HG02973 (cell line): ENCODE data around the gene CNTN4.

ENCODE experiments used
- ATAC-seq: cut with Tn5 transposase; IDR thresholded peaks from one replicate; pipeline ENCODE4 v1.9.1; 2021; ENCODE audit warnings: moderate library complexity; ENCODE audit not compliant: unreplicated experiment

The CNTN4 gene

DNA sequence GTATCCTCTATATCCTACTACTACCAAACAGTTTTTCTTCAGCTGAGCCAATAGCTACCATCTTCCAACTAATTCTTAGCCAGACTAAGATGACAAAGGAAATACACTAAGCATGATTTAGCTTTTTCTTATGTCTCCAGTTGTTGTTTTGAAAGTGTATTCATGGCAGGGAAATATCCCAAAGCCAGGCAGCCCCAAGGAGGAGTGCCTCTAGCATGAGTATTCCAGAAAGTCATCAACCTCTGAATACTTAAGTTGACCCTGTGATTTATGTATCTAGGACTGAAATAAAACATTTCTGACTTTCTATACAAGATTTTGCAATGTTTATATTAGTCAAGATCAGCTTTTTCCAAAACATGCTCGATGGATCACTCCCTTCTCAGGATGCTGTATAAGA is 562.4 kb downstream of the CNTN4 start:
- ATAC-seq, result no peak

DNA sequence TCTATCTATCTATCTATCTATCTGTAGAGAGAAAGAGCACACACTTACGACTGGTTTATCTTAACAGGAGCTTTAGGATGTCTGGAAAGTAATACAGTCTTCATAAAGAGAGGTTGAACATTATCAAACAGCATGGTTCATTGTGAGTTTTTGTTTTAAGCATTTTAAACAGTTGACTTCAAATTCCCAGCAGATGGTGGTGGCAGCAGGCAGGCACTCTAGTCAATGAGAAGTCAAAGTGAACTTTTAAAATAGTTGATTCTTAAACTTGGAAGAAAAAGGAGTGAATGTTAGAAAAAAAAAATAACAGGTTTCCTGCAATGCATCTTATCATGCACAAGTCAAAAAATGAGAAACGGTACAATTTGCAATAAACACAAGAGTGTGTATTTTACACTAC is 578.8 kb downstream of the CNTN4 start:
- ATAC-seq, result no peak

DNA sequence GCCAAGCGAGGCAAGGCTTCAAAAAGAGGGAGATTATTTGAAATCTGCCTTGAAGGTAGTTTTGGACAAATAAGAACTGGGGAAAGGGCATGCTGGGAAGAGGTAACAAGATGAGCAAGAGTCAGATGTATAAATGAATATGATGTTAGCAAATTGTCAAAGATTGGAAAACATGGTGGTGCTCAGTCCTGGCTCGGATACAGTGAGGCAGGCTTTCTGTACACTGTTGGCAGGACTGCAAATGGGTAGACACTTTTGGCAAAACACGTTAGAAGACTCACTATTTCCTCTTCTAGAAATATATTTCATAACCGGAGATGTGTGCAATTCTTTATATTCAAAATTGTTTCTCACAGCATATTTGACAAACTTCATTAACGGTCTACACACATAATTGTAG is 581.6 kb downstream of the CNTN4 start:
- ATAC-seq, result no peak

DNA sequence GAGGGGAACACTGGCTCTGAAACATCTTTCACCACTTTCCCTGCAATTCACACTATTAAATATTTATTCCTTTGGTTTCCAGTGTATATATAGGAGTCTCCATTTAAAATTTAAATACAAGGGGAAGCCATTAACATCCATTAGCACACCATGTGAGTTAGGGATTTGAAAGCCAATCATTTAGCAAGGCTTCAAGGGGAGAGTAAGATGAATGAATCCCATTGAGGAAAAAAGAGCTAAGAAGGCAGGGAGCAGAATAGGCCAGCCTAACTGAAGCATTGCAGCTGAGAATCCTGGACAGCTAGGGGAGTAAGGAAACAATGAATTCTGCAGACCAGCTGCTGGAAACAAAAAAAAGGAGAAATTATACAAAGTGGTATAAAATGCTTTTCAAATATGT is 585.4 kb downstream of the CNTN4 start:
- ATAC-seq, result no peak

DNA sequence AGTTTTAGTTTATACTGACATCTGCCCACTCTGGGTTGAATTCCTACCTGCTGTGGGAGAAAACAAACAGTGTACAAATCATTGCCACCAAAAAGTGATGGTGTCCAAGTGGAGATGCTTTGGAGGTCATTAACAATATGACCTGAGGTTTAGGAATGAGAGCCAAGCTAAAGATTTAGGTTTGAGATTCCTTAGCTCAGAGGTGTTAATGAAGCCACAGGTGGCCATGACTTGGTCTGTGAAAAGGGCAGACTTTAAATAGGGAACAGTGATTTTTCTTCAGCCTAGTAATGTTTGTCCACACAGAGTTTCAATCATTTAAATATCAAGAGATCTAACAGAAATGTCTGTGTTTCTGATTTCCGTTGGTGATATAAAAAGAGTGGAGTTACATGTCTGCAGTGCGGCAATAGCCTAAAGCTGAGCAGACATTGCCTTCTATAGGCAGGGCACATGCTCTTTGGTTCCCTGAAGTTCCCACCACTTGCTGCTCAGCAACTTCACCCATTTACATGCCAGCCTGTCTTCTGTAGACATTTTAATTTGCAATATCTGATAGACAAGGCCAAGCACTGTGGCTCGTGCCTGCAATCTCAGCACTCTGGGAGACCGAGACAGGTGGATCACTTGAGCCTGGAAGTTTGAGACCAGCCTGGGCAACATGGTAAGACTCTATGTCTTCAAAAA is 588.3 kb downstream of the CNTN4 start:
- ATAC-seq, result no peak

DNA sequence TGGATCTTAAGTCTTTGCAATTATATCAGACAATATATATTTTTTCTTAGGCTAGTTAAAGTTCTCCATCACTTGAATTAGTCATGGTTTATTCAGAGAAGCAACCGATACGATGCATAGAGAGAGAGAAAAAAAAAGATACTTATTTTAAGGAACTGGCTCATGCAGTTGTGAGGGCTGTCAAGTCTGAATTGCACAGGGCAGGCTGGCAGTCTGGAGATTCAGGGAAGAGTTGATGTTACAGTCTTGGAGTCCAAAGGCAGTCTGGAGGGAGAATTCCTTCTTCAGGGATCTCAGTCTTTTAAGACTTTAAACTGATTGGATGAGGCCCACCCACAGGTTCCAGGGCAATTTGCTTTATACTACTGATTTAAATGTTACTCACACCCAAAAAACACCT is 598.9 kb downstream of the CNTN4 start:
- ATAC-seq, result no peak

DNA sequence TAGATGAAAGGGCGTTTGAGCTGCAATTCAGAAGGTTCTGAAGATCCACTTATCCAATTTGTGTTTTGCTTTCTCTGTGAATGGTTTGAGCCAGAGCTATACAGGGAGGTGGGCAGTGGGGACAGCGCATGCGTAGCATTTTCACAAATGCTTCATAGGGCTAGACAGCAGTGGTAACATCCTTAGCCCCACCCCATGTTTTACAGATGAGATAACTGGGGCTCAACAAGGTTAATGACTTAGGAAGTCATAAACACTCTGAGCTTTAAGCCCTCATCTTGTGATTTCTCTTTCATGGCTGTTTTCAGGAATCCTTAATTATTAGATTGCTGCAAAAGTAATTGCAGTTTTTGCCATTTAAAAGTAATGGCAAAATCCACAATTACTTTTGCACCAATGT is 602.8 kb downstream of the CNTN4 start:
- ATAC-seq, result no peak

DNA sequence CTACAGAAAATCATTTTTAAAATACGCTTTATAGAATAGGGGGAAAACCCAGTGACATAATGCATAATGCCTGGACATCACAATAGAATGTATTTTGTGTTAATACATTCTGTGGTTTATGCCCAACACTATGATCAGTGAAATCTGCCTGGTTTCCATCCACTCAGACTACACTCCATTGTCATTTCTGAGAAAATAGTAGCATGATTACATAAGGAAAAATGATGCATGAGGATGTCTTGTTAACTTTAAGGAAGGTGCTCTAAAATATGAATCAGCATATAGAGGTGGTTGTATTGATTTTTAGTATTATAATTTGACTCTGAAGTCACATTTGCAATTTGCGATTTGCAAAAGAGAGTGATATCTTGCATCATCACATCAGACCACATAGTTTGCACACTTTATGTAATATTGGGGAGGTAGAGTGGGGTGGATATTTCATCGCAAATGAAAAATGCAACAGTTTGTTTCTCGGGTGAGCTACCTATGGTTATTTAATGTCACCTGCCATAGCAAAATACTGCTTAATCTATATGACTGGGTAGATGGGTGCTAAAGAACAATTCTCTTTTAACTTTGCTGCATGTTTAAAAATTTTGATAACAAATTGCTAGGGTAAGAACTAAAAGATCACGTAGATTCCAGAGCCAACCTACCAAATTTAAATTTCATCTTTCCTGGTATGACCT is 607.6 kb downstream of the CNTN4 start:
- no peak for ATAC-seq

DNA sequence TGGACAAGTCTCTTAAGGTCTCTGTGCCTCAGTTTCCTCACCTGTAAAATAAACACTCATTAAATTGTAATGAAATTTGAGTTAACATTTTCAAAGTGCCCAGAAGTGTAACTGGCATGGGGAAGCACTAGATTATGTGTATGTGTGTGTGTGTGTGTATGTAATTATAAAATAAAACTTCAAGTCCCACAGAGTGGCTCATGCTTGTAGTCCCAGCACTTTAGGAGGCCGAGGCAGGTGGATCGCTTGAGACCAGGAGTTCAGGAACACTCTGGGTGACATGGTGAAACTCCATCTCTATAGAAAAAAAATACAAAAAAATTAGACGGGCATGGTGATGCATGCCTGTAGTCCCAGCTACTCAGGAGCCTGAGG is 608.2 kb downstream of the CNTN4 start:
- ATAC-seq, result no peak

DNA sequence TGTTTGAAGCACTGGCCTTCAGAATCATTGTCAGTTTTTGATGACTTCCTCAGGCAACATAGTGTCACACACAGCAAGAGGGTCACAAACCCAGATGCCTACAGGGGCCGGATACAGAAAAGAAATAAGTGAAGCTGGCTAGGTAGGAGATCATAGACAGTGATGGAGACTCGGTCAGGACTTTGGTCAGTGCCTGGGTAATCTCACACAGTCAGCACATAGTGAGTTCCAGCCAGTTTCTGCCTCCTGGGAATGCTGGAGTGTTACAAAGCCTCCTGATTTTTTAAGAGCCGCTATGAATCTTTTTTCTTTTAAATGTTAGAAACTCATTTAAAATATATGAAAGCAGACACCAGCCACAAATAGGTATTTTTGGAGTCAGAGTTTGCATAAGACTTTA is 612.4 kb downstream of the CNTN4 start:
- ATAC-seq, result no peak

DNA sequence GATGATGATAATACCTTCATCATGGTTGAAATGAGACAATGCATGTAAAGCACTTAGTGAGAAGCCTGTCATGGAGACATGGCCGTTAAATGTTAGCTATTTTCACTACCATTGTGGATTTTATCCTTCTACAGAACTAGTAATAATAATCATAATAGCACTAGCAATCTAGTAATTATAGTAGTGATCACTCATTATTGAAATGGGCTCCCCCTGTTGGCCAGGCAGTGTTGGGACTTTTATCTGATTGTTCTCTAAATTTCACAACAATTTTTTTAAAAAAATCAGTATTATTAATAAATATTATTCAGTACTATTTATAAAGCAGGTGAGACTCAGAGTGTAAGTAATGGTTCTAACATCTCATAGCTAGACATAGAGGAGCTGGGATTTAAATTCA is 615.3 kb downstream of the CNTN4 start:
- no peak for ATAC-seq

DNA sequence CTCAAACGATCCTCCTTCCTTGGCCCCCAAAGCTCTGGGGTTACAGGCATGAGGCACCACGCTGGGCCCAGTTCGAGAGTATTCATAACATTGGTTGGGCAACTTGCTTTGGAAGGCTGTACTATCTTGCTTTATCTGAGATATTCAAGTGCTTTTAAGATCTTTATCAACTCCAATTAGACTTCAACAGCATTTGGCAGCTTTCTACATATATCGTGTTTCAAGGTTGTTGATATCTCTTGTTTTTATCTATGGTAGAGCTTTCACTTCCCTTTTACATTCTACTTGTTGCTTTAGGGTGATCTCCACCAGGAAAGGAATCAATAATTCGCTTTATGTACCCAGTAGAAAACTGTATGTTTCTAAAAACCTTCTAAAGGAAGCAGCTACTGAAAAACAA is 616.2 kb downstream of the CNTN4 start:
- ATAC-seq, result no peak

DNA sequence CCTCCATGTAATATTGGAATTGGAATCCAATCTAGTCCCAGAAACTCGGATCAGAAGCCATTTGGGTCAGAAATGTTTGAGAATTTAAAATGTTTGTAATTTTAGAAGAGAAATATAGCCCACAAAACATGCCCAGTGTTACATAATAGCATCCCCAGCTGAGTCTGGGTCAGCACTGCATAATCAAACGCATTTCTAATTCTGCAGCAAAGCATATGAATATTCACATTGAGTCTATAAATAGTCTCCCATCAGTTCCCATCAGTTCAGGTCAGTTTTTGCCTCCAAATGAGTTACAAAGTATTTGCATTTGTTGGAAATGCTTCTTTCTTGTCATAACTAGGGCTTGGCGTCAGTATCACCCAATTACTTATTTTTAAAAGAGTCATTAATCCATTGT is 628.4 kb downstream of the CNTN4 start:
- ATAC-seq, result no peak

DNA sequence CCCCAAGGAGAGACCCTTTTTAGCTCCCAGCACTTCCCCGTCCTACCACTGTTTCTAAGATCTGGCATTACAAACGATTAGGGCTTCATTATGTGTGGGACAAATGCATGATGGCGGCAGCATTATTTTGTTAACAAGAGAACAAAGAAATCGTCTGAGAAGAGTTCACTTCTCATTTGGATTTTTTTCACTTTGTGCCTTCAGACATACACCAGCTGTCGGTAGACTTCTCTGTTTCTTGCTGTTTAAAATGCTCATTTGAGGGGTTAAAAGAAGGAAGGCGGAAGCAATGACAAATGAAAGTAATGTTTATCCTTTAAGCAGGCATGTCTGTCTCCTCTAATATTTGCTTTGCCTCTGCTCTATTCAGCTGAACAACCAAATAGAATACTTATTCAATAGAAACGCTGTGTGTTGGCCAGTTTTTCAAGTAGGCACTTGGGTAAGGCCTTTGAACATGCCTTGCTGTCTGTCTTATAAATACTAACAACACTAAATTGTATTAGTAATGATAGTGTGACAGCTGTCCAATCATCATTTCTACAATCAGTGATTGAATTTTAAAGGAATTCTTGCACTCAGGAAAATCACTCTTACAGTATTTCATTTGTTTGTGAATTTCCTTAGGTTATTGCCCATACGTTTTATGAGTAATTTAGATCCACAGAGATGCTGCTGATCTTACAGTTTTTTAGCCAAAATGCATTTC is 629.1 kb downstream of the CNTN4 start:
- no peak for ATAC-seq

DNA sequence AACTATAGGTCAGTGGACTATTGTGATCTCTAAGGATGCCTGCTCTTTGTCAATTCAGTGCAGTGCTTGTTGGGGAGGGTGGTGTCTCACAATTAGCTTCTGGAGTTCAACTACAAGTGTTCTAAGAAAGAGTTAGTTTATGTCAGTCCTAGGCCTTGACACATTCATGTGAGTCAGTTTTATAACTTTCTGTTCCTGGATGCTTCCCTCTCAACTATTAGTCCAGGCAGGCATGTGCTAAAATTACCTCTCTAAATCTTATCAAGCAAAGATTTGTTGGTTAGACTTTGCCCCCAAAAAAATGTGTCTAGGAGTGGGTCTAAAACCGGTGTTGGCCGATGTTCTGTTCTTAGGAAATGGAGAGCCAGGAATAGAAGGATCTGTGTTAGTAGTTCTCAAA is 633.2 kb downstream of the CNTN4 start:
- ATAC-seq, result no peak

DNA sequence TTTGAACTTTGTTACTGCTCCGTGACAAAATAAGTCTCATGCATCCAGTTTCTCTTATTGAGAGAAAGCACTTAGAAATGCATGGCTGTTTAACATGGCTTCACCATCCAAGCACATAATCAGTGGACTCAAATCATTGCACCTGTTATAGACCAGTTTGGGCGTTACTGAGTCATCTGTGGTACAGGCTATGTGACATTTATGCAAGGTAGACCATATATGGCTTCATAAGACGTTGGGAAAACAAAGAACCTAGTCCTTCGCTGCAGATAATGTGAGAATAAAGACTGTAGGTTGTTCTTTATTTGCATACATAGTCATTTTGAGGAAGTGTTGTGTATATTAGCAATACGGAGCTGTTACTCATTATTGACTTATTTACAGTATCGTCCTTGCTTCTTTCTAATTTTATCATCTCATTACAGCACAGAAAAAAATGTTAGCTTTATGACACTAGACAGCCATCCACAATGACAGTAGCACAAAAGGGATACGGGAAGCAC is 636.8 kb downstream of the CNTN4 start:
- no peak for ATAC-seq

DNA sequence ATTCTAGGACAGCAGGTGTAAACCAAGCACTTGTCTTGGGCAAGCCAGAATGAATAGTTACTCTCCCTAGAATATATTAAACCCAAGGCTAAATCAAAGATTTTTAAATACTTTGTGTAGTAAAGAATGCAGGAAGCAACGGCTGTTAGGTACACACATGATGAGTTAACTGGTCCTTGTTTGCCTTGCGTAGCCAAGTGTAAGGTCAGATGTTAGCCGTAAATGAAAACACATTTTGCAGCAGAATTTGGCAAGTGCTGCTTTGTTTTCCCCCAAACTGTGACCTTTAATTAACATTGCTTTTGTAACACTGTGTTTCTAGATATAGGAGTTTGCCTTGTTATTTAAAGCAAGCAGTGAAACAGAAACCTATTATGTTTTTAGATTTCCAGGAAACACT is 642.9 kb downstream of the CNTN4 start:
- no peak for ATAC-seq

DNA sequence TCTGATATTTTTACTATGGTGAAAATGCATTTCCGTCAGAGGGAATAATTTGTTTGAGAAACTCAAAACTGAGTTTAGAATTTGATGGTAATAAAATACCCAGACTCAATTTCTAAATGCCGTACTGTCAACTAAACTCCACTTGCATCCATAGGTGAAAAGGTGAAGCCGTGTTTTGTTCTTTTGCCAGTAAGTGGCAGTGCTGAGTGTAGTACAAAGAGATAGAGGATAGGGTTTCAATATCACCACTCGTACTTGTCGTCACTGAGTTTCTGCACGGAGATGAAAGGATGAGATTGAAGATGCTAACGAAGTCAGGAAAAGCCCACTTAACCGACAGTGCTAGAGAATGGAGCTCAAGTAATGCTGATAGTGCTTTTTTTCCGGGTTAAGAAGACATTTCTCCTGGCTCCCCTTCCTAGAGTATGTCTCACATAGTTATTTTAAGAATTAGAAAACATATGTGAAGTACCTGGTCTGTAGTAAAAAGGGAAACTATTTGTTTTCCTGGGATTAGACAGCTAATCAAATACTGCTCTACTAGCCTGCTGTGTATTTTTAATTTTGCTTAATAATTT is 666.4 kb downstream of the CNTN4 start:
- no peak for ATAC-seq

DNA sequence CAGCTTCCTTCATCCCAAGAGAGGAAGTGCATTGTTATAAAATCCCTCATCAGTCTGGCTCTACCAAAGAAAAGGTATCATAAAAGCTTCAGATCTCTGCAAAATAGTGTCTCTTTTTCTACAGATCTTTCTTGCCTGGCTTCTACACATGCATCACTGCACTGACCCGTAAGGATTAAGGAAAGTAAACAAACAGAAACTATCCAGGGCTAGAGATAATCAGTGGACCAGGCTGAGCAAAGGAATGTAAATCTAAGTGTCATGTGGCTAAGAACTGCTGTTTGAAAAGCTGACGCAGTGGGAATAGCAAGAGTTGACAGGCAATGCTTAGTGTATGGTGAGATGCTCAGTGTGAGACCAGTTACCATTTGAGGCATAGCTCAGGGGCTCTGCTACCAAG is 671.8 kb downstream of the CNTN4 start:
- ATAC-seq, result no peak

DNA sequence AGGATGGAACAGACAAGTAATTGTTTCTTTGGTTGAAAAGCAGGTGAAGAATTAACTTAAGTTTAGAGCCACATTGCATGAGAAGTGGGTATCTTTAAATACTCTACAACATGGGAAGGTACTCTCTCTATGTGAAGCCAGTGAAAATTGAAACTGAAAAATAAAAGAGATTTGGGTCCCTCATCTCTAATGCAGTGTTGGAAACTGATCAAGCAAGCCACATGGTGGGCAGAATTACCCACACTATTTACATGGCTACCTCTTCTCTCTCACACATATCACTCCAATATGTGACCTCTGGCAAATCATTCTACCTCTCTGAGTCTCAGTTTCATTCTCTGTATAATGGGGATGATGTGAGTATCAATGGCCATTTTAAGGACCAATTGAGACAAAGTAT is 672.5 kb downstream of the CNTN4 start:
- no peak for ATAC-seq

DNA sequence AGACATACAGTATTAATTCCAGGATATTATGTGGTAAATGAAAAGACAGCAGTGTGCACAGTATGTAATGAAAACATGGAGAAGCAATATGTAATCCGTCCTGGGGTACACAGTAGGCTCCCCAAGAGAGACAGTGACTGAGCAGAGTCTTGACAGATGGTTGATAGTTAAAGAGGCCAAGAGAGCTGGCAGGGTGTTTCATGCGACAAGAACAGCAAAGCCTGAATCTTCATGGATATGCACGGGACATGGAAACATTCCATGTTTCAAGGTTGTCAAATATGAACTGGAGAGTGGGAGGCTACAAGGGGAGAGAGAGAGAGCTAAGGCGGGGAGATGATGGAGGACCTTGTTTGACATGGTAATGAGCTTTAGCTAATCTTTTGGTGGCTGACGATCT is 673.1 kb downstream of the CNTN4 start:
- no peak for ATAC-seq

DNA sequence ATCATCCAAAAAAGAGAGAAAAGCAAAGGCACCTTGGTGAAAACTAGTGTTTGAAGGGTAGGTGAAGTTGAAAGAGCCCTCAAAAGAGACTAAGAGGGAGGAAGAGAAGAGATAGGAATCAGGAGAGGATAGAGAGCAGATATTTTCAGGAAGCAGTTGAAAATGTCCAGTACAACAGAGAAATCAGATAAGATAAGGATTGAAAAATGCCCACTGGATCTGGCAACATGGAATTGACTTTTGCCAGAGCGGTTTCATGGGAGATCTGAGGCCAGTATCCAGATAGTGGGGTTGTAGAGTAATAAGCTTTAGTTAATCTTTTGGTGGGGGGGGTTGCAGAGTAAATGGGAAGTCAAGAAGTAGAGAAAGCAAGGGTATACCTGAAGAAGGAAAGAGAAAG is 674.1 kb downstream of the CNTN4 start:
- no peak for ATAC-seq
